GM21723 (cell line): ENCODE results near the gene SELE.

ENCODE experiments used
- ATAC-seq: cut with Tn5 transposase; IDR thresholded peaks from one replicate; pipeline ENCODE4 v1.9.1; 2021; ENCODE audit warnings: mild to moderate bottlenecking, moderate library complexity; ENCODE audit not compliant: unreplicated experiment

Gene SELE

GRCh38 chr1:169733924-169734323, at the start of gene SELE:
Gene SELE (minus strand): TSS chr1:169734079. CDS start chr1:169733612, 467 bp downstream.
- ATAC-seq = no peak

- ATAC-seq = no peak
Measured at GRCh38 chr1:169782596-169782995, 48.7 kb upstream of the SELE start.

GRCh38 chr1:169779970-169780369, 46.1 kb upstream of the SELE start:
- ATAC-seq = no peak

GRCh38 chr1:169779150-169779549, 45.3 kb upstream of the SELE start:
- ATAC-seq = no peak

GRCh38 chr1:169776440-169776839, 42.6 kb upstream of the SELE start:
- no peak for ATAC-seq

GRCh38 chr1:169768161-169768560, 34.3 kb upstream of the SELE start:
- ATAC-seq = no peak

- no peak for ATAC-seq
Measured at GRCh38 chr1:169765580-169766331, 31.9 kb upstream of the SELE start.

- ATAC-seq = no peak
Measured at GRCh38 chr1:169764919-169765318, 31.0 kb upstream of the SELE start.

GRCh38 chr1:169762699-169763098, 28.8 kb upstream of the SELE start:
- no peak for ATAC-seq

GRCh38 chr1:169759038-169759437, 25.2 kb upstream of the SELE start:
- no peak for ATAC-seq

- no peak for ATAC-seq
Measured at GRCh38 chr1:169753549-169753948, 19.7 kb upstream of the SELE start.

- ATAC-seq = no peak
Measured at GRCh38 chr1:169750041-169750440, 16.2 kb upstream of the SELE start.

GRCh38 chr1:169746550-169746949, 12.7 kb upstream of the SELE start:
- no peak for ATAC-seq

- no peak for ATAC-seq
Measured at GRCh38 chr1:169745015-169745861, 11.4 kb upstream of the SELE start.

- ATAC-seq = no peak
Measured at GRCh38 chr1:169741666-169742394, 8.0 kb upstream of the SELE start.

- ATAC-seq = no peak
Measured at GRCh38 chr1:169739980-169740379, 6.1 kb upstream of the SELE start.

- ATAC-seq = no peak
Measured at GRCh38 chr1:169731446-169731845, 2.4 kb downstream of the SELE start.

GRCh38 chr1:169729991-169730390, 3.9 kb downstream of the SELE start:
- no peak for ATAC-seq

- no peak for ATAC-seq
Measured at GRCh38 chr1:169727307-169727706, 6.6 kb downstream of the SELE start.

GRCh38 chr1:169726851-169727250, 7.0 kb downstream of the SELE start:
- ATAC-seq = no peak

GRCh38 chr1:169725930-169726329, 7.9 kb downstream of the SELE start:
- no peak for ATAC-seq
